WTC11 (cell line): Measurements from ENCODE around the gene STON1.

Experiments used
- CTCF ChIP-seq: fragments of 200-600 bp; IDR thresholded peaks from 2 replicates; pipeline ENCODE4 v1.8.0; 2022; ENCODE audit warnings: antibody characterized with exemption
- FOXP4 ChIP-seq: sonication (generic); formaldehyde crosslinking; IDR thresholded peaks from 2 replicates; pipeline ENCODE4 v1.8.0; 2022; ENCODE audit warnings: mild to moderate bottlenecking, missing genetic modification reagents
- JUN ChIP-seq: sonication (generic); formaldehyde crosslinking; IDR thresholded peaks from 2 replicates; pipeline ENCODE4 v1.8.0; 2023; ENCODE audit warnings: mild to moderate bottlenecking, missing genetic modification reagents
- MYBL2 ChIP-seq: sonication (generic); formaldehyde crosslinking; IDR thresholded peaks from 2 replicates; pipeline ENCODE4 v1.8.1; 2023; ENCODE audit warnings: mild to moderate bottlenecking, moderate library complexity, missing genetic modification reagents
- NR1H2 ChIP-seq: sonication (generic); formaldehyde crosslinking; IDR thresholded peaks from 2 replicates; pipeline ENCODE4 v1.9.0; 2021; ENCODE audit warnings: mild to moderate bottlenecking, moderate library complexity, missing genetic modification reagents
- TP53 ChIP-seq: sonication (generic); formaldehyde crosslinking; IDR thresholded peaks from 2 replicates; pipeline ENCODE4 v1.8.1; 2023; ENCODE audit warnings: mild to moderate bottlenecking, missing genetic modification reagents
- TF ChIP-seq, protein P1 (sequence below): sonication (generic); formaldehyde crosslinking; IDR thresholded peaks from 2 replicates; pipeline ENCODE4 v1.8.0; 2022; ENCODE audit warnings: mild to moderate bottlenecking, missing genetic modification reagents
- TF ChIP-seq, protein P2 (sequence below): sonication (generic); formaldehyde crosslinking; IDR thresholded peaks from 2 replicates; pipeline ENCODE4 v1.8.0; 2022; ENCODE audit warnings: mild to moderate bottlenecking, missing genetic modification reagents
- TF ChIP-seq, protein P3 (sequence below): sonication (generic); formaldehyde crosslinking; IDR thresholded peaks from 2 replicates; pipeline ENCODE4 v1.8.1; 2023; ENCODE audit warnings: mild to moderate bottlenecking, missing genetic modification reagents, moderate library complexity
- TF ChIP-seq, protein P4 (sequence below): sonication (generic); formaldehyde crosslinking; IDR thresholded peaks from 2 replicates; pipeline ENCODE4 v1.8.0; 2022; ENCODE audit warnings: mild to moderate bottlenecking, missing genetic modification reagents

- TF ChIP-seq, protein P1, sequence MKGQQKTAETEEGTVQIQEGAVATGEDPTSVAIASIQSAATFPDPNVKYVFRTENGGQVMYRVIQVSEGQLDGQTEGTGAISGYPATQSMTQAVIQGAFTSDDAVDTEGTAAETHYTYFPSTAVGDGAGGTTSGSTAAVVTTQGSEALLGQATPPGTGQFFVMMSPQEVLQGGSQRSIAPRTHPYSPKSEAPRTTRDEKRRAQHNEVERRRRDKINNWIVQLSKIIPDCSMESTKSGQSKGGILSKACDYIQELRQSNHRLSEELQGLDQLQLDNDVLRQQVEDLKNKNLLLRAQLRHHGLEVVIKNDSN = no peak
- TF ChIP-seq CTCF (no peak), TP53 (CRISPR knock-in tag) (no peak), MYBL2 (CRISPR knock-in tag) (no peak), FOXP4 (CRISPR knock-in tag) (no peak), JUN (CRISPR knock-in tag) (no peak), NR1H2 (CRISPR knock-in tag) (no peak)
- TF ChIP-seq, protein P2, sequence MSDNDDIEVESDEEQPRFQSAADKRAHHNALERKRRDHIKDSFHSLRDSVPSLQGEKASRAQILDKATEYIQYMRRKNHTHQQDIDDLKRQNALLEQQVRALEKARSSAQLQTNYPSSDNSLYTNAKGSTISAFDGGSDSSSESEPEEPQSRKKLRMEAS (CRISPR knock-in tag) = no peak
- TF ChIP-seq, protein P3, sequence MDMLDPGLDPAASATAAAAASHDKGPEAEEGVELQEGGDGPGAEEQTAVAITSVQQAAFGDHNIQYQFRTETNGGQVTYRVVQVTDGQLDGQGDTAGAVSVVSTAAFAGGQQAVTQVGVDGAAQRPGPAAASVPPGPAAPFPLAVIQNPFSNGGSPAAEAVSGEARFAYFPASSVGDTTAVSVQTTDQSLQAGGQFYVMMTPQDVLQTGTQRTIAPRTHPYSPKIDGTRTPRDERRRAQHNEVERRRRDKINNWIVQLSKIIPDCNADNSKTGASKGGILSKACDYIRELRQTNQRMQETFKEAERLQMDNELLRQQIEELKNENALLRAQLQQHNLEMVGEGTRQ (CRISPR knock-in tag) = no peak
- TF ChIP-seq, protein P4, sequence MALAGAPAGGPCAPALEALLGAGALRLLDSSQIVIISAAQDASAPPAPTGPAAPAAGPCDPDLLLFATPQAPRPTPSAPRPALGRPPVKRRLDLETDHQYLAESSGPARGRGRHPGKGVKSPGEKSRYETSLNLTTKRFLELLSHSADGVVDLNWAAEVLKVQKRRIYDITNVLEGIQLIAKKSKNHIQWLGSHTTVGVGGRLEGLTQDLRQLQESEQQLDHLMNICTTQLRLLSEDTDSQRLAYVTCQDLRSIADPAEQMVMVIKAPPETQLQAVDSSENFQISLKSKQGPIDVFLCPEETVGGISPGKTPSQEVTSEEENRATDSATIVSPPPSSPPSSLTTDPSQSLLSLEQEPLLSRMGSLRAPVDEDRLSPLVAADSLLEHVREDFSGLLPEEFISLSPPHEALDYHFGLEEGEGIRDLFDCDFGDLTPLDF (CRISPR knock-in tag) = no peak
These were observed 760 bp upstream of the STON1 start for GRCh38 chr2:48529194-48529593.
